Body of pancreas (tissue), 4 donors: ENCODE data around the gene FMOD. TPM values are rescaled to one million over a fixed set of nuclear protein-coding genes. Genes with fewer than 3 reads are reported as not detected.

Experiments
- ATAC-seq: fragments of 150-250 bp; one replicate; pipeline ENCODE4 v1.9.1; 2016
- DNase-seq, 4 donors: peaks; one replicate each; pipeline ENCODE4 v3.0.0-alpha.2; 2019
- H3K27ac ChIP-seq, 4 donors: fragments of 200-600 bp; sonication (generic); 1 replicate in 3 of 4; 2 replicates in 1 of 4; pipeline versions ENCODE4 v1.5.1 to v1.6.1; 2016 to 2019; ENCODE audit warnings: mild to moderate bottlenecking in 1 of 4, mixed read lengths in 1 of 4, moderate library complexity in 1 of 4
- H3K27me3 ChIP-seq, 2 donors: fragments of 200-600 bp; sonication (generic); one replicate each; pipeline ENCODE4 v1.6.0; 2016; ENCODE audit warnings: mild to moderate bottlenecking in 1 of 2
- H3K36me3 ChIP-seq, 2 donors: fragments of 200-600 bp; sonication (generic); replicated peaks in 1 of 2; 2 replicates each; pipeline ENCODE4 v1.5.1; 2016; ENCODE audit warnings: low read depth in 2 of 2; ENCODE audit not compliant: insufficient read depth in 1 of 2
- H3K4me1 ChIP-seq: fragments of 200-600 bp; sonication (generic); one replicate; pipeline ENCODE4 v1.6.0; 2016
- H3K4me3 ChIP-seq, 2 donors: fragments of 200-600 bp; sonication (generic); 1 replicate in 1 of 2; 2 replicates in 1 of 2; pipeline ENCODE4 v1.5.1; 2016 to 2019
- H3K9me3 ChIP-seq, 3 donors: fragments of 200-600 bp; sonication (generic); 1 replicate in 2 of 3; 2 replicates in 1 of 3; pipeline ENCODE4 v1.5.1; 2016
- POLR2A ChIP-seq, 3 donors: fragments of 450-650 bp; IDR thresholded peaks; one replicate each; pipeline ENCODE4 v1.6.1; 2016; ENCODE audit warnings: antibody characterized with exemption in 3 of 3, mild to moderate bottlenecking in 2 of 3
- WGBS, 2 donors: methylation state at CpG; one replicate each; pipeline ENCODE4 v1.1.5; 2017; 5-methylcytosine and 5-hydroxymethylcytosine counted together
- intact Hi-C: fragments of 100-400 bp; cut with DNase I; formaldehyde crosslinking; loops from one replicate; pipeline ENCODE4 v1.15.1; 2023
- total RNA-seq, 2 donors: library from RNA; depleted of rRNA; stranded (reverse); fragments of >200 nt; gene quantifications; one replicate each; pipeline ENCODE4 v1.1.0, GENCODE V29; 2016
- TF ChIP-seq, protein P1 (sequence below), 7 experiments: fragments of 450-650 bp in 4 of 7; fragments of 200-600 bp in 3 of 7; sonication (generic) in 3 of 7; IDR thresholded peaks; one replicate each; pipeline ENCODE4 v1.5.1; 2016 to 2019; ENCODE audit warnings: antibody characterized with exemption in 7 of 7

Gene FMOD
- total RNA-seq: 10 to 100 TPM; 14.2 to 18.7 TPM

DNA sequence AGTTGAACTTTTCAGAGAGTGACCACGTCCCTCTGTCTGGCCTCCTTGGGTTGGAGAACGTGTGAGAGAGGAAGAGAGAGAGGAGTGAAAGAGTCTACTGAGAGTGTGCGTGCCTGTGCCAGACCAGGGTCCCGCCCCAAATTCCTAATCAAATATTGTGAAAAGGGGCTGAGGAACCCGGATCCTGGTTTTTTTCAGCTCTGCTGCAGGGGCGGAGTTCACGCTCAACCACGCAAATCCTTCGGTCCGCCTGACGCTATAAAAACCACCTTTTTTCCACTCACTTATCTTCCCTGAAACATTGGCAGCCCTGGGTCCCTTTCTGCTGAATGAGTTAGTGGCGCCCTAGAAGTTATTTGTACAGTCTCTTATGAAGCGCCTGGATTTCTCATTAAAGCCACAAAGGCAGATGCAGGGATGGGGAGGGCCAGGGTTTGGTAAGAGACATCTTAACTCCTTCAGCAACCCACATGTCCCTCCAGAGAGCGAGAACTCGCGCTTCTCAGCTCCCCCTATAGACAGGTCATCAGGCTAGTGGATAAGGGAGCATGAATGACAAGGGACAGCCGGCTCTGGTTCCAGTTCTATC lies at the start of gene FMOD:
TSS of gene FMOD (minus strand) at position 86 of the 589 bp plus-strand sequence. CDS start 2,852 bp downstream, outside the sequence.
- intact Hi-C loops: no loop called here
- H3K4me3 ChIP-seq: no peak within 1 kb of the TSS
- peak; percentile 53 to 73 (median 70) for DNase-seq
- no peaks in the 10 kb centered on the region for H3K27me3 ChIP-seq
- H3K36me3 ChIP-seq: no peaks in the 10 kb centered on the region
- H3K4me1 ChIP-seq: peaks cover 20% of the 10 kb centered on the region
- no peaks in the 10 kb centered on the region for H3K9me3 ChIP-seq
- peak; percentile 79 for ATAC-seq
- 4 to 7% methylated on average over 16 to 17 of the region's 17 CpGs for WGBS, 2 donors
- H3K27ac ChIP-seq: peak within 1 kb of the TSS; percentile 14 to 65 (median 52)
- peak in 1 of 3 donors; percentile 20 for TF ChIP-seq POLR2A (IDR thresholded peaks at IDR 0.05)
- TF ChIP-seq, protein P1, sequence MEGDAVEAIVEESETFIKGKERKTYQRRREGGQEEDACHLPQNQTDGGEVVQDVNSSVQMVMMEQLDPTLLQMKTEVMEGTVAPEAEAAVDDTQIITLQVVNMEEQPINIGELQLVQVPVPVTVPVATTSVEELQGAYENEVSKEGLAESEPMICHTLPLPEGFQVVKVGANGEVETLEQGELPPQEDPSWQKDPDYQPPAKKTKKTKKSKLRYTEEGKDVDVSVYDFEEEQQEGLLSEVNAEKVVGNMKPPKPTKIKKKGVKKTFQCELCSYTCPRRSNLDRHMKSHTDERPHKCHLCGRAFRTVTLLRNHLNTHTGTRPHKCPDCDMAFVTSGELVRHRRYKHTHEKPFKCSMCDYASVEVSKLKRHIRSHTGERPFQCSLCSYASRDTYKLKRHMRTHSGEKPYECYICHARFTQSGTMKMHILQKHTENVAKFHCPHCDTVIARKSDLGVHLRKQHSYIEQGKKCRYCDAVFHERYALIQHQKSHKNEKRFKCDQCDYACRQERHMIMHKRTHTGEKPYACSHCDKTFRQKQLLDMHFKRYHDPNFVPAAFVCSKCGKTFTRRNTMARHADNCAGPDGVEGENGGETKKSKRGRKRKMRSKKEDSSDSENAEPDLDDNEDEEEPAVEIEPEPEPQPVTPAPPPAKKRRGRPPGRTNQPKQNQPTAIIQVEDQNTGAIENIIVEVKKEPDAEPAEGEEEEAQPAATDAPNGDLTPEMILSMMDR (IDR thresholded peaks at IDR 0.05): peak in 1 of 7 experiments; percentile 5

DNA sequence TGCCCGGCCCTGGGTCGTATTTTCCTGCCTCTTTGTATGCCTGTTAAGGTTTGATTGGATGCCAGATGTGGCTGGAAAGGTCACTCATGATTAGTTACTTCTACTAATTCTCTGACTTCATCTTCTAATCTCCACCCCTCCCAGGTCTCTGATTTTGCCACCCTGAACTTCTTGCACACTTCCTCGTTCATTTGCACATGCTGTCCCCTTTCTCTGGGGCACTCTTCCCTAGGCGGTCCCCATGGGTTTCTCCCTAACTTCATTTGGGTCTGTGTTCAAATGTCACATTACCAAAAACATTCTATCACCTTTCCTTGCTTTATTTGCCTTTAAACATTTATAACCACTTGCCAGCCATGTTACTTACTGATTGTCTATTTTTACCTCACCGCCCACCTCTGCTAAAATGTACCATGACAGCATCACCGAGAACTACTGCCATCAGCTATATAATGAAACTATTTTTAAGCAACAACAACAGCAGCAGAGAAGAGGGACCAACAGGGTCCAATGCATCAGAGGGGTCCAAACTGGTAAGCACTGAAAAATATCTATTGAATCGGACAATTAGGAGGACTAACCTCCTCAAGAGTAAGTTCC lies 45.8 kb upstream of the FMOD start:
- ATAC-seq (no peak), DNase-seq (no peak)
- 73 to 74% methylated on average over 7 of the region's 7 CpGs for WGBS, 2 donors
- Histone ChIP-seq H3K9me3 (no peaks in the 10 kb centered on the region), H3K27ac (no peak overlapping the region), H3K4me3 (no peak overlapping the region), H3K27me3 (no peaks in the 10 kb centered on the region), H3K36me3 (no peaks in the 10 kb centered on the region), H3K4me1 (no peaks in the 10 kb centered on the region)
- TF ChIP-seq, protein P1 (IDR thresholded peaks at IDR 0.05): no peak
- no peak for TF ChIP-seq POLR2A (IDR thresholded peaks at IDR 0.05)
- intact Hi-C loops: no loop called here

DNA sequence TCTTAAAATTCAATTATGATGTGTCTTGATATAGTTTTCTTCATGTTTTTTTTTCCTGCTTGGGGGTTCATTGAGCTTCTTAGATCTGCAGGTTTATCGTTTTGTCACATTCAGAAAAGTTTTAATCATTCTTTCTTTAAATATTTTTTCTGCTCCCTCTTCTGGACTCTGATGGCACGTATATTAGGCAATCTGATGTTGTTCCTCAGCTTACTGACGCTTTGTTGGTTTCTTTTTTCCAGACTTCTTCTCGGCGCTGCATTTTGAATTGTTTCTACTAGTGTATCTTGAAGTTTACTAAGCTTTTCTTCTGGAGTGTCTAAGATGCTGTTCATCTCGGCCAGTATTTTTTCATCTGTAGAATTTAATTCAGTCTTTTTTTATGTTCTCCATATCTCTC lies 44.8 kb upstream of the FMOD start:
- Histone ChIP-seq H3K9me3 (no peaks in the 10 kb centered on the region), H3K4me1 (no peaks in the 10 kb centered on the region), H3K36me3 (no peaks in the 10 kb centered on the region), H3K4me3 (no peak overlapping the region), H3K27me3 (no peaks in the 10 kb centered on the region), H3K27ac (no peak overlapping the region)
- ATAC-seq (no peak), DNase-seq (no peak)
- no peak for TF ChIP-seq POLR2A (IDR thresholded peaks at IDR 0.05)
- TF ChIP-seq, protein P1 (IDR thresholded peaks at IDR 0.05): no peak
- intact Hi-C loops: no loop called here
- WGBS, 2 donors: 48 to 50% methylated on average over 6 of the region's 6 CpGs

DNA sequence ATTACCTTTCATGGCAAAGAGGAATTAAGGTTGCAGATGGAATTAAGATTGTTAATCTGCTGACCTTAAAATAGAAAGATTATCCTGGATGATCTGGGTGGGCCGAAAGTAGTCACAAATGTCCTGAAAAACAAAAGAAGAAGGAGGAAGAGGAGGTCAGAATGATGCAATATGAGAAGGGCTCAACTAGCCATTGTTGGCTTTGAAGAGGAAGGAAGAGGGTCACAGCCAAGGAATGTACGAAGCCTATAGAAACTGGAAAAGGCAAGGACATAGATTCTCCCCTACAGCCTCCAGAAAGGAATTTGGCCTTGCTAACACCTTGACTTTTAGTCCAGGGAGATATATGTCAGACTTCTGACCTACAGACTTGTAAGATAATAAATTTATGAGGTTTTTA lies 39.4 kb upstream of the FMOD start:
- Histone ChIP-seq H3K9me3 (no peaks in the 10 kb centered on the region), H3K27ac (no peak overlapping the region), H3K4me3 (no peak overlapping the region), H3K36me3 (no peaks in the 10 kb centered on the region), H3K4me1 (no peaks in the 10 kb centered on the region), H3K27me3 (no peaks in the 10 kb centered on the region)
- ATAC-seq (no peak), DNase-seq (no peak)
- 63 to 76% methylated on average over 2 of the region's 2 CpGs for WGBS, 2 donors
- TF ChIP-seq POLR2A (IDR thresholded peaks at IDR 0.05): no peak
- TF ChIP-seq, protein P1 (IDR thresholded peaks at IDR 0.05): no peak
- intact Hi-C loops: no loop called here

DNA sequence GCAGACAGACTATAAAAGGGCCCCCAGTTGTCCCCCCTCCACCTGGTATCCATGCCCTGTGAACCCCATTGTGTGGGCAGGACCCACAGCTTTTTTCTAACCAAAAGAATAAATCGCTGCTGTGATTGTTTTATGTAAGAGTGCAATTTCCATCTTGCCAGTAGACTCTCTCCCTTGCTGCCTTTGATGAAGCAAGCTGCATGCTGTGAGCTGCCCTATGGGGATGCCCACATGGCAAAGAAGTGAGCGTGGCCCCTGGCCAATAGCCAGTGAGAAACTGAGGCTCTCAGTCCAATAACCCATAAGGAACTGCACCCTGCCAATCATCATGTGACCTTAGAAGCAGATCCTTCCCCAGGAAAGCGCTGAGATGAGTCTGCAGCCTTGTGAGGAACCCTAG lies 37.8 kb upstream of the FMOD start:
- H3K4me1 ChIP-seq: no peaks in the 10 kb centered on the region
- no peaks in the 10 kb centered on the region for H3K9me3 ChIP-seq
- no peak for DNase-seq
- no peak for TF ChIP-seq POLR2A (IDR thresholded peaks at IDR 0.05)
- TF ChIP-seq, protein P1 (IDR thresholded peaks at IDR 0.05): no peak
- 86 to 87% methylated on average over 3 of the region's 3 CpGs for WGBS, 2 donors
- no peaks in the 10 kb centered on the region for H3K36me3 ChIP-seq
- H3K4me3 ChIP-seq: no peak overlapping the region
- ATAC-seq: no peak
- H3K27me3 ChIP-seq: no peaks in the 10 kb centered on the region
- no peak overlapping the region for H3K27ac ChIP-seq
- intact Hi-C loops: no loop called here
